ENCODE results near the gene NDUFB7. TPM values are rescaled to one million over a fixed set of nuclear protein-coding genes. Genes with fewer than 3 reads are reported as not detected.
A peak's percentile ranks its signal among the peaks of the same experiment; 100 is the strongest.

The NDUFB7 gene
- total and polyA plus RNA-seq, 4 experiments from 2014 or later, result 56.6 to 252 (median 122) TPM

DNA sequence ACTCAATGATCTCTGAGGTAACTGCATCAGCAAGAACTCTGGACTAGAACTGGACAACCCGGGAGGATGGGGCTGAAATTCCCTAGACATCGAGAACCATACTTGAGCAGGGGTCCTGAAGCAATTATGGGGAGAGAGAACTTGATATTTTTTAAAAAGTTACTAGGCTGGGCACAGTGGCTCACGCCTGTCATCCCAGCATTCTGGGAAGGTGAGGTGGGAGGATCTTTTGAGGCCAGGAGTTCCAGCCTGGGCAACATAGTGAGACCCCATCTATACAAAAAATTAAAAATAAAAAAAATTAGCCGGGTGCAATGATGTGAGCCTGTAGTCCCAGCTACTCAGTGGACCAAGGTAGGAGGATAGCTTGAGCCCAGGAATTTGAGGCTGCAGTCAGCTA lies 51.3 kb downstream of the NDUFB7 start:
- peaks cover 40 to 78% (median 56%) of the 10 kb centered on the region in 4 donors for H3K4me1 Mint-ChIP-seq
- Histone ChIP-seq H3K9me3 (ENCODE audit: control insufficient read depth in 1 of 2, low read length in 2 of 2) (no peaks in the 10 kb centered on the region), H3K4me3 (ENCODE audit: low read length in 2 of 2) (no peak overlapping the region), H3K27ac (ENCODE audit: low read depth, low read length) (peak overlapping the region; percentile 81), H3K36me3 (ENCODE audit: insufficient read depth, low read length) (peaks cover 10% of the 10 kb centered on the region), H3K27me3 (ENCODE audit: insufficient read depth, low read length) (no peaks in the 10 kb centered on the region), H3K4me1 (ENCODE audit: insufficient read depth, low read length) (peaks cover 75% of the 10 kb centered on the region)
- no peaks in the 10 kb centered on the region for H3K27me3 Mint-ChIP-seq
- ChIA-PET POLR2A (ENCODE audit: partially characterized antibody) (interaction anchor here (1.3 to 28.2 kb wide), 6 partner anchors 10 to 139 kb away, joined by 3 to 1220 read pairs (median 8); partner anchors contain the start of genes ADGRE5, DNAJB1 and GIPC1), CTCF (ENCODE audit: partially characterized antibody) (interaction anchor here (1.1 to 4.3 kb wide), 2 partner anchors 15 to 18 kb away, joined by 3 to 39 read pairs; no protein-coding TSS in a partner anchor)
- no peak for DNase-seq
- H3K27ac Mint-ChIP-seq, result peak overlapping the region; percentile 93 to 99 (median 99)
- peaks cover 18 to 27% of the 10 kb centered on the region in 2 donors for H3K36me3 Mint-ChIP-seq
- peaks cover 0 to 5% (median 0%) of the 10 kb centered on the region in 8 donors for H3K9me3 Mint-ChIP-seq
- H3K4me3 Mint-ChIP-seq, result peak overlapping the region in 4 of 8 donors; percentile 18 to 98 (median 46)
- intact Hi-C loops (cut with micrococcal nuclease), result loop anchor here (10.0 kb wide), 1 partner anchor 676 kb away; no protein-coding TSS in a partner anchor

GRCh38 chr19:14519860-14520407 lies 51.9 kb downstream of the NDUFB7 start:
- Histone ChIP-seq H3K4me1 (ENCODE audit: insufficient read depth, low read length) (peaks cover 80% of the 10 kb centered on the region), H3K27me3 (ENCODE audit: insufficient read depth, low read length) (no peaks in the 10 kb centered on the region), H3K9me3 (ENCODE audit: control insufficient read depth in 1 of 2, low read length in 2 of 2) (no peaks in the 10 kb centered on the region), H3K4me3 (ENCODE audit: low read length in 2 of 2) (peak overlapping the region in 1 of 2 donors; percentile 5), H3K36me3 (ENCODE audit: insufficient read depth, low read length) (peaks cover 17% of the 10 kb centered on the region), H3K27ac (ENCODE audit: low read depth, low read length) (peak overlapping the region; percentile 81)
- intact Hi-C loops (cut with micrococcal nuclease), result loop anchor here (5.0 to 10.0 kb wide), 3 partner anchors 138 to 675 kb away; partner anchors contain the start of gene ADGRE5
- Mint-ChIP-seq H3K4me1 (peaks cover 42 to 84% (median 60%) of the 10 kb centered on the region in 4 donors), H3K9me3 (peaks cover 0 to 8% (median 0%) of the 10 kb centered on the region in 8 donors), H3K27ac (peak overlapping the region; percentile 95 to 99 (median 99)), H3K4me3 (peak overlapping the region; percentile 36 to 98 (median 67)), H3K27me3 (no peaks in the 10 kb centered on the region), H3K36me3 (peaks cover 24 to 33% of the 10 kb centered on the region in 2 donors)
- DNase-seq, result no peak
- ChIA-PET POLR2A (ENCODE audit: partially characterized antibody) (interaction anchor here (3.8 to 28.2 kb wide), 3 partner anchors 6 to 138 kb away, joined by 22 to 1220 read pairs (median 1220); partner anchors contain the start of genes ADGRE5, DNAJB1, GIPC1 and TECR), CTCF (ENCODE audit: partially characterized antibody) (interaction anchor here (1.1 to 4.3 kb wide), 2 partner anchors 15 to 18 kb away, joined by 3 to 39 read pairs; no protein-coding TSS in a partner anchor)

DNA sequence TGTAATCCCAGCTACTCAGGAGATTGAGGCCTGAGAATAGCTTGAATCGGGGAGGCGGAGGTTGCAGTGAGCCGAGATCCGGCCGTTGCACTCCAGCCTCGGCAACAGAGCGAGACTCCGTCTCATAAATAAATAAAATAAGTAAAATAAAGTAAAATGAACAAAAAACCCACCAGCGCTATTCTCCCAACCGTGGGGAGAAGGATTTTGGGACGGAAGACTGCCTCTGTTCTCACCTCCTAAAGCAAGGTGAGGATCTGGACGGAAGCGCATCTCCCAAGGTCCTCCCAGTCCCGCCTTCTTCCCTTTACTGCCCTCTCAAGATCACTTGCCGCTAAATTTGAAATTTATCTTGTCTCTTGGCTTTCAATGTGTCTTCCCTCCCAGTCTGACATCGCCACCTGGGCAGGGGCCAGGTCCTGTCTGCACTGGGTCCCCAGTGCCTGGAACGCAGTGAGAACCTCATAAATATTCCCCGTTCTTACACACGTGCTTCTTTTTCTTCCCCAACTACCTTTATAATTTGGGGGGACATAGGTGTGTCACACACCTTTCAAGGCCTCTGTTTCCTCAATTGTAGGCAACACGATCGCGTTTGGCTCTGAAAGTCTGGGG lies 52.5 kb downstream of the NDUFB7 start:
- peak overlapping the region in 1 of 2 donors; percentile 5 for H3K4me3 ChIP-seq (ENCODE audit: low read length in 2 of 2)

GRCh38 chr19:14517840-14518505 lies 53.9 kb downstream of the NDUFB7 start, which contains the start of gene DNAJB1:
DNAJB1 (minus strand) TSS chr19:14518397; CDS start chr19:14518349, 48 bp downstream.
- peaks cover 30 to 50% of the 10 kb centered on the region in 2 donors for H3K36me3 Mint-ChIP-seq
- Histone ChIP-seq H3K4me1 (ENCODE audit: insufficient read depth, low read length) (peaks cover 69% of the 10 kb centered on the region), H3K4me3 (ENCODE audit: low read length in 2 of 2) (peak within 1 kb of the TSS; percentile 62 to 99), H3K36me3 (ENCODE audit: insufficient read depth, low read length) (peaks cover 34% of the 10 kb centered on the region), H3K27me3 (ENCODE audit: insufficient read depth, low read length) (no peaks in the 10 kb centered on the region), H3K27ac (ENCODE audit: low read depth, low read length) (peak within 1 kb of the TSS; percentile 94), H3K9me3 (ENCODE audit: control insufficient read depth in 1 of 2, low read length in 2 of 2) (no peaks in the 10 kb centered on the region)
- peaks cover 0 to 8% (median 0%) of the 10 kb centered on the region in 8 donors for H3K9me3 Mint-ChIP-seq
- H3K4me1 Mint-ChIP-seq, result peaks cover 46 to 81% (median 62%) of the 10 kb centered on the region in 4 donors
- H3K27me3 Mint-ChIP-seq, result no peaks in the 10 kb centered on the region
- POLR2A ChIA-PET (ENCODE audit: partially characterized antibody), result interaction anchor here (0.6 to 28.2 kb wide), 31 partner anchors 8 to 1725 kb away, joined by 3 to 1220 read pairs (median 4); partner anchors contain the start of genes ADGRE5, ASF1B, DDX39A and DNAJB1
- peak within 1 kb of the TSS; percentile 92 to 99 (median 96) for H3K4me3 Mint-ChIP-seq
- intact Hi-C loops (cut with micrococcal nuclease), result loop anchor here (1.0 to 5.0 kb wide), 5 partner anchors 11 to 169 kb away; partner anchors contain the start of genes ADGRE5 and TECR
- H3K27ac Mint-ChIP-seq, result peak within 1 kb of the TSS; percentile 95 to 99 (median 99)
- CTCF ChIA-PET (ENCODE audit: partially characterized antibody), result interaction anchor here (0.9 to 3.8 kb wide), 3 partner anchors 10 to 39 kb away, joined by 3 to 66 read pairs (median 3); no protein-coding TSS in a partner anchor
- DNase-seq, result peak in 3 of 5 donors; percentile 69 to 73 (median 73)

More for the DNA sequence above, 52.5 kb downstream of the NDUFB7 start:
- intact Hi-C loops (cut with micrococcal nuclease), result loop anchor here (5.0 kb wide), 2 partner anchors 137 to 168 kb away; partner anchors contain the start of gene ADGRE5
- H3K27ac Mint-ChIP-seq, result peak overlapping the region; percentile 95 to 99 (median 99)
- Histone ChIP-seq H3K36me3 (ENCODE audit: insufficient read depth, low read length) (peaks cover 22% of the 10 kb centered on the region), H3K27ac (ENCODE audit: low read depth, low read length) (peak overlapping the region; percentile 81), H3K27me3 (ENCODE audit: insufficient read depth, low read length) (no peaks in the 10 kb centered on the region), H3K4me1 (ENCODE audit: insufficient read depth, low read length) (peaks cover 80% of the 10 kb centered on the region), H3K9me3 (ENCODE audit: control insufficient read depth in 1 of 2, low read length in 2 of 2) (no peaks in the 10 kb centered on the region)
- H3K36me3 Mint-ChIP-seq, result peaks cover 30 to 38% of the 10 kb centered on the region in 2 donors
- H3K27me3 Mint-ChIP-seq, result no peaks in the 10 kb centered on the region
- CTCF ChIA-PET (ENCODE audit: partially characterized antibody), result interaction anchor here (1.1 to 4.3 kb wide), 2 partner anchors 14 to 17 kb away, joined by 3 to 39 read pairs; no protein-coding TSS in a partner anchor
- peak overlapping the region; percentile 36 to 99 (median 80) for H3K4me3 Mint-ChIP-seq
- peaks cover 0 to 8% (median 0%) of the 10 kb centered on the region in 8 donors for H3K9me3 Mint-ChIP-seq
- DNase-seq, result no peak
- H3K4me1 Mint-ChIP-seq, result peaks cover 47 to 88% (median 65%) of the 10 kb centered on the region in 4 donors
- POLR2A ChIA-PET (ENCODE audit: partially characterized antibody), result interaction anchor here (1.7 to 28.2 kb wide), 5 partner anchors 6 to 137 kb away, joined by 7 to 1220 read pairs (median 35); partner anchors contain the start of genes ADGRE5, DNAJB1, GIPC1 and TECR

- peaks cover 0 to 6% (median 0%) of the 10 kb centered on the region in 8 donors for H3K9me3 Mint-ChIP-seq
- Histone ChIP-seq H3K27me3 (ENCODE audit: insufficient read depth, low read length) (no peaks in the 10 kb centered on the region), H3K9me3 (ENCODE audit: control insufficient read depth in 1 of 2, low read length in 2 of 2) (no peaks in the 10 kb centered on the region), H3K4me3 (ENCODE audit: low read length in 2 of 2) (peak overlapping the region; percentile 62 to 99), H3K27ac (ENCODE audit: low read depth, low read length) (peak overlapping the region; percentile 94), H3K36me3 (ENCODE audit: insufficient read depth, low read length) (peaks cover 36% of the 10 kb centered on the region), H3K4me1 (ENCODE audit: insufficient read depth, low read length) (peaks cover 64% of the 10 kb centered on the region)
- H3K4me3 Mint-ChIP-seq, result peak overlapping the region; percentile 91 to 99 (median 96)
- H3K27me3 Mint-ChIP-seq, result no peaks in the 10 kb centered on the region
- peak overlapping the region; percentile 84 to 96 (median 95) for H3K27ac Mint-ChIP-seq
- peaks cover 30 to 50% of the 10 kb centered on the region in 2 donors for H3K36me3 Mint-ChIP-seq
- no peak for DNase-seq
- intact Hi-C loops (cut with micrococcal nuclease), result loop anchor here (5.0 kb wide), 2 partner anchors 135 to 170 kb away; partner anchors contain the start of gene ADGRE5
- POLR2A ChIA-PET (ENCODE audit: partially characterized antibody), result interaction anchor here (0.8 to 28.2 kb wide), 19 partner anchors 8 to 436 kb away, joined by 3 to 1220 read pairs (median 7); partner anchors contain the start of genes ADGRE5, ASF1B, DDX39A and DNAJB1
- CTCF ChIA-PET (ENCODE audit: partially characterized antibody), result interaction anchor here (1.5 to 3.8 kb wide), 3 partner anchors 11 to 37 kb away, joined by 3 to 66 read pairs (median 8); no protein-coding TSS in a partner anchor
- peaks cover 41 to 79% (median 57%) of the 10 kb centered on the region in 4 donors for H3K4me1 Mint-ChIP-seq
Measured at GRCh38 chr19:14517446-14517839, 54.4 kb downstream of the NDUFB7 start.
